SK-N-SH treated with all-trans-retinoic acid at 6 μM for 48 hours (cell line): Measurements from ENCODE around the gene RGL1.

Source experiments
- ATAC-seq: fragments of 200-7000 bp; cut with Tn5 transposase; 3 replicates; pipeline ENCODE4 v1.9.1; 2020; ENCODE audit warnings: mild to moderate bottlenecking, moderate library complexity
- ARNTL ChIP-seq: fragments of 450-650 bp; formaldehyde crosslinking; IDR thresholded peaks from 2 replicates; pipeline ENCODE4 v1.5.0; 2020; ENCODE audit warnings: low read depth, mild to moderate bottlenecking, moderate library complexity, borderline replicate concordance
- BACH2 ChIP-seq: fragments of 250-450 bp; sonication (Bioruptor Pico); IDR thresholded peaks from 2 replicates; pipeline ENCODE4 v1.9.0; 2021; ENCODE audit warnings: mild to moderate bottlenecking, borderline replicate concordance
- CSDC2 ChIP-seq: fragments of 250-450 bp; sonication (Bioruptor Pico); IDR thresholded peaks from 2 replicates; pipeline ENCODE4 v1.5.0; 2020; ENCODE audit warnings: mild to moderate bottlenecking, moderate library complexity
- CSRNP3 ChIP-seq: fragments of 250-450 bp; sonication (Bioruptor Pico); IDR thresholded peaks from 2 replicates; pipeline ENCODE4 v1.5.1; 2021; ENCODE audit warnings: mild to moderate bottlenecking, moderate library complexity
- ESRRG ChIP-seq: fragments of 250-450 bp; sonication (Bioruptor Pico); IDR thresholded peaks from 2 replicates; pipeline ENCODE4 v1.6.1; 2021; ENCODE audit warnings: mild to moderate bottlenecking
- GLIS3 ChIP-seq: fragments of 250-450 bp; sonication (Bioruptor Pico); IDR thresholded peaks from 2 replicates; pipeline ENCODE4 v1.5.0; 2020; ENCODE audit warnings: mild to moderate bottlenecking, moderate library complexity
- ISL1 ChIP-seq: fragments of 250-450 bp; sonication (Bioruptor Pico); IDR thresholded peaks from 2 replicates; pipeline ENCODE4 v2.1.2; 2022; ENCODE audit warnings: mild to moderate bottlenecking, moderate library complexity
- OSR1 ChIP-seq: fragments of 250-450 bp; sonication (Bioruptor Pico); IDR thresholded peaks from 2 replicates; pipeline ENCODE4 v1.8.0; 2022; ENCODE audit warnings: moderate library complexity, mild to moderate bottlenecking, inconsistent platforms
- PPARA ChIP-seq: fragments of 250-450 bp; sonication (Bioruptor Pico); IDR thresholded peaks from 2 replicates; pipeline ENCODE4 v1.5.0; 2020; ENCODE audit warnings: mild to moderate bottlenecking, borderline replicate concordance
- TCF4 ChIP-seq: fragments of 250-450 bp; sonication (Bioruptor Pico); IDR thresholded peaks from 2 replicates; pipeline ENCODE4 v1.8.0; 2021; ENCODE audit warnings: mild to moderate bottlenecking, moderate library complexity, borderline replicate concordance
- ZC3H10 ChIP-seq: fragments of 250-450 bp; sonication (Bioruptor Pico); IDR thresholded peaks from 2 replicates; pipeline ENCODE4 v1.5.1; 2021; ENCODE audit warnings: mild to moderate bottlenecking, moderate library complexity
- ZFP3 ChIP-seq: fragments of 250-450 bp; sonication (Bioruptor Pico); IDR thresholded peaks from 2 replicates; pipeline ENCODE4 v1.5.0; 2020; ENCODE audit warnings: mild to moderate bottlenecking, moderate library complexity
- ZFP30 ChIP-seq: fragments of 450-650 bp; formaldehyde crosslinking; IDR thresholded peaks from 2 replicates; pipeline ENCODE4 v1.5.0; 2022; ENCODE audit warnings: mild to moderate bottlenecking, moderate library complexity
- ZNF70 ChIP-seq: fragments of 450-650 bp; formaldehyde crosslinking; IDR thresholded peaks from 2 replicates; pipeline ENCODE4 v1.5.0; 2020; ENCODE audit warnings: mild to moderate bottlenecking, moderate library complexity
- ZNF8 ChIP-seq: fragments of 450-650 bp; formaldehyde crosslinking; IDR thresholded peaks from 2 replicates; pipeline ENCODE4 v1.5.0; 2020; ENCODE audit warnings: mild to moderate bottlenecking, moderate library complexity
- TF ChIP-seq, protein P1 (sequence below): fragments of 250-450 bp; sonication (Bioruptor Pico); IDR thresholded peaks from 2 replicates; pipeline ENCODE4 v1.5.1; 2020; ENCODE audit warnings: low read depth, mild to moderate bottlenecking, moderate library complexity
- TF ChIP-seq, protein P2 (sequence below): fragments of 250-450 bp; sonication (Bioruptor Pico); IDR thresholded peaks from 2 replicates; pipeline ENCODE4 v1.5.0; 2020; ENCODE audit warnings: mild to moderate bottlenecking, moderate library complexity
- TF ChIP-seq, protein P3 (sequence below): fragments of 250-450 bp; sonication (Bioruptor Pico); IDR thresholded peaks from 2 replicates; pipeline ENCODE4 v1.8.0; 2020; ENCODE audit warnings: mild to moderate bottlenecking, moderate library complexity, borderline replicate concordance
- TF ChIP-seq, protein P4 (sequence below): fragments of 250-450 bp; sonication (Bioruptor Pico); IDR thresholded peaks from 2 replicates; pipeline ENCODE4 v1.8.0; 2021; ENCODE audit warnings: low read depth, mild to moderate bottlenecking, moderate library complexity, borderline replicate concordance

The RGL1 gene

DNA sequence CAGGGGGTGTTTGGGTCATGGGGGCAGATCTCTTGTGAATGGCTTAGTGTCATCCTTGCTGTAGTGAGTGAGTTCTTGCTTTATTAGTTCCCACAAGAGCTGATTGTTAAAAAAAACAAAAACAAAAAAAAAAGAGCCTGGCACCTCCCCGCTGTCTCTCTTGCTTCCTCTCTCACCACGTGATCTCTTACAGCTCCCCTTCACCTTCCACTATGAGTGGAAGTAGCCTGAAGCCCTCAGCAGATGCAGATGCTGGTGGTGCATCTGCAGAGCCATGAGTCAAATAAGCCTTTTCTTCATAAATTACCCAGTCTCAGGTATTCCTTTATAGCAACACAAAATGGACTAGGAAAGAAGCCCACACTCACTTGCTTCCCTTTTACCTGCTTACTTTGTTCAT is 17.2 kb upstream of the RGL1 start:
- TF ChIP-seq TCF4 (CRISPR knock-in tag): no peak
- TF ChIP-seq BACH2 (CRISPR knock-in tag): no peak
- TF ChIP-seq ZFP3 (CRISPR knock-in tag): no peak
- TF ChIP-seq ESRRG (CRISPR knock-in tag): no peak
- TF ChIP-seq ZC3H10: no peak
- TF ChIP-seq, protein P1, sequence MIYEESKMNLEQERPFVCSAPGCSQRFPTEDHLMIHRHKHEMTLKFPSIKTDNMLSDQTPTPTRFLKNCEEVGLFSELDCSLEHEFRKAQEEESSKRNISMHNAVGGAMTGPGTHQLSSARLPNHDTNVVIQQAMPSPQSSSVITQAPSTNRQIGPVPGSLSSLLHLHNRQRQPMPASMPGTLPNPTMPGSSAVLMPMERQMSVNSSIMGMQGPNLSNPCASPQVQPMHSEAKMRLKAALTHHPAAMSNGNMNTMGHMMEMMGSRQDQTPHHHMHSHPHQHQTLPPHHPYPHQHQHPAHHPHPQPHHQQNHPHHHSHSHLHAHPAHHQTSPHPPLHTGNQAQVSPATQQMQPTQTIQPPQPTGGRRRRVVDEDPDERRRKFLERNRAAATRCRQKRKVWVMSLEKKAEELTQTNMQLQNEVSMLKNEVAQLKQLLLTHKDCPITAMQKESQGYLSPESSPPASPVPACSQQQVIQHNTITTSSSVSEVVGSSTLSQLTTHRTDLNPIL (CRISPR knock-in tag): no peak
- TF ChIP-seq ARNTL (CRISPR knock-in tag): no peak
- TF ChIP-seq, protein P2, sequence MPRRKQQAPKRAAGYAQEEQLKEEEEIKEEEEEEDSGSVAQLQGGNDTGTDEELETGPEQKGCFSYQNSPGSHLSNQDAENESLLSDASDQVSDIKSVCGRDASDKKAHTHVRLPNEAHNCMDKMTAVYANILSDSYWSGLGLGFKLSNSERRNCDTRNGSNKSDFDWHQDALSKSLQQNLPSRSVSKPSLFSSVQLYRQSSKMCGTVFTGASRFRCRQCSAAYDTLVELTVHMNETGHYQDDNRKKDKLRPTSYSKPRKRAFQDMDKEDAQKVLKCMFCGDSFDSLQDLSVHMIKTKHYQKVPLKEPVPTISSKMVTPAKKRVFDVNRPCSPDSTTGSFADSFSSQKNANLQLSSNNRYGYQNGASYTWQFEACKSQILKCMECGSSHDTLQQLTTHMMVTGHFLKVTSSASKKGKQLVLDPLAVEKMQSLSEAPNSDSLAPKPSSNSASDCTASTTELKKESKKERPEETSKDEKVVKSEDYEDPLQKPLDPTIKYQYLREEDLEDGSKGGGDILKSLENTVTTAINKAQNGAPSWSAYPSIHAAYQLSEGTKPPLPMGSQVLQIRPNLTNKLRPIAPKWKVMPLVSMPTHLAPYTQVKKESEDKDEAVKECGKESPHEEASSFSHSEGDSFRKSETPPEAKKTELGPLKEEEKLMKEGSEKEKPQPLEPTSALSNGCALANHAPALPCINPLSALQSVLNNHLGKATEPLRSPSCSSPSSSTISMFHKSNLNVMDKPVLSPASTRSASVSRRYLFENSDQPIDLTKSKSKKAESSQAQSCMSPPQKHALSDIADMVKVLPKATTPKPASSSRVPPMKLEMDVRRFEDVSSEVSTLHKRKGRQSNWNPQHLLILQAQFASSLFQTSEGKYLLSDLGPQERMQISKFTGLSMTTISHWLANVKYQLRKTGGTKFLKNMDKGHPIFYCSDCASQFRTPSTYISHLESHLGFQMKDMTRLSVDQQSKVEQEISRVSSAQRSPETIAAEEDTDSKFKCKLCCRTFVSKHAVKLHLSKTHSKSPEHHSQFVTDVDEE (CRISPR knock-in tag): no peak
- no peak for TF ChIP-seq GLIS3 (CRISPR knock-in tag)
- TF ChIP-seq ISL1 (CRISPR knock-in tag): no peak
- TF ChIP-seq, protein P3, sequence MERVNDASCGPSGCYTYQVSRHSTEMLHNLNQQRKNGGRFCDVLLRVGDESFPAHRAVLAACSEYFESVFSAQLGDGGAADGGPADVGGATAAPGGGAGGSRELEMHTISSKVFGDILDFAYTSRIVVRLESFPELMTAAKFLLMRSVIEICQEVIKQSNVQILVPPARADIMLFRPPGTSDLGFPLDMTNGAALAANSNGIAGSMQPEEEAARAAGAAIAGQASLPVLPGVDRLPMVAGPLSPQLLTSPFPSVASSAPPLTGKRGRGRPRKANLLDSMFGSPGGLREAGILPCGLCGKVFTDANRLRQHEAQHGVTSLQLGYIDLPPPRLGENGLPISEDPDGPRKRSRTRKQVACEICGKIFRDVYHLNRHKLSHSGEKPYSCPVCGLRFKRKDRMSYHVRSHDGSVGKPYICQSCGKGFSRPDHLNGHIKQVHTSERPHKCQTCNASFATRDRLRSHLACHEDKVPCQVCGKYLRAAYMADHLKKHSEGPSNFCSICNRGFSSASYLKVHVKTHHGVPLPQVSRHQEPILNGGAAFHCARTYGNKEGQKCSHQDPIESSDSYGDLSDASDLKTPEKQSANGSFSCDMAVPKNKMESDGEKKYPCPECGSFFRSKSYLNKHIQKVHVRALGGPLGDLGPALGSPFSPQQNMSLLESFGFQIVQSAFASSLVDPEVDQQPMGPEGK (CRISPR knock-in tag): no peak
- TF ChIP-seq, all 23 proteins: peak for 0
- no peak for ATAC-seq

- no peak for ATAC-seq
- TF ChIP-seq ARNTL (CRISPR knock-in tag) (no peak), ZNF70 (CRISPR knock-in tag) (no peak), PPARA (CRISPR knock-in tag) (no peak), ISL1 (CRISPR knock-in tag) (no peak), ZC3H10 (no peak), CSDC2 (CRISPR knock-in tag) (no peak), OSR1 (CRISPR knock-in tag) (no peak), ZFP30 (CRISPR knock-in tag) (no peak)
- TF ChIP-seq, protein P4, sequence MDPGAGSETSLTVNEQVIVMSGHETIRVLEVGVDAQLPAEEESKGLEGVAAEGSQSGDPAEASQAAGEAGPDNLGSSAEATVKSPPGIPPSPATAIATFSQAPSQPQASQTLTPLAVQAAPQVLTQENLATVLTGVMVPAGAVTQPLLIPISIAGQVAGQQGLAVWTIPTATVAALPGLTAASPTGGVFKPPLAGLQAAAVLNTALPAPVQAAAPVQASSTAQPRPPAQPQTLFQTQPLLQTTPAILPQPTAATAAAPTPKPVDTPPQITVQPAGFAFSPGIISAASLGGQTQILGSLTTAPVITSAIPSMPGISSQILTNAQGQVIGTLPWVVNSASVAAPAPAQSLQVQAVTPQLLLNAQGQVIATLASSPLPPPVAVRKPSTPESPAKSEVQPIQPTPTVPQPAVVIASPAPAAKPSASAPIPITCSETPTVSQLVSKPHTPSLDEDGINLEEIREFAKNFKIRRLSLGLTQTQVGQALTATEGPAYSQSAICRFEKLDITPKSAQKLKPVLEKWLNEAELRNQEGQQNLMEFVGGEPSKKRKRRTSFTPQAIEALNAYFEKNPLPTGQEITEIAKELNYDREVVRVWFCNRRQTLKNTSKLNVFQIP: no peak
Measured at GRCh38 chr1:183791319-183791718, 13.6 kb upstream of the RGL1 start.

DNA sequence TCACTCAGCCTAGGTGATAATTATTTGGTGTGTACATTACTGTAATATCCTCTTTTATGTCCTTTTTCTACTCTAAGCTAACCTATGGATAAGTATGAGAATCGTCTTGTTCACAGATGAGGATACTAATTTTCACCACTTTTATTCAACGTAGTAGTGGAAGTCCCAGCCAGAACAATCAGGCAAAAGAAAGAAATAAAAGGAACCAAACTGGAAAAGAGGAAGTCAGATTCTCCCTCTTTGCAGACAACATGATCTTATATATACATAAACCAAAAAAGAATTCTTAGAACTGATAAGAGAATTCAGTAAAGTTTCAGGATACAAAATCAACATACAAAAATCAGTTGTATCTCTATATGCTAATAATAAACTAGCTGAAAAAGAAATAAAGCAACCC is 12.6 kb upstream of the RGL1 start:
- no peak for ATAC-seq
- no peak for TF ChIP-seq CSRNP3 (CRISPR knock-in tag)

DNA sequence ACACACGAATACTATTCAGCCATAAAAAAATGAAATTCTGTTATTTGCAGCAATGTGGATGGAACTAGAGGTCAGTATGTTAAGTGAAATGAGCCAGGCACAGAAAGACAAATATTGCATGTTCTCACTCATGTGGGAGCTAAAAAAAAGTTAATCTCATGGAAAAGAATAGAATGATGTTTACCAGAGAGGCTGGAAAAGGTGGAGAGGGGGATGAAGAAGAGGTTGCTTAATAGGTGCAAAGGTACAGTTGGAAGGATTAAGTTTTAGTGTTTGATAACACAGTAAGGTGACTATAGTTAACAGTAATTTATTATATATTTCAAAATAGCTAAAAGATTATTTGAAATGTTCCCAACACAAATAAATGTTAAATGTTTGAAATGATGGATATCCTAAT is 10.8 kb upstream of the RGL1 start:
- TF ChIP-seq BACH2 (CRISPR knock-in tag) (no peak), ISL1 (CRISPR knock-in tag) (no peak), ZC3H10 (no peak), TCF4 (CRISPR knock-in tag) (no peak), CSRNP3 (CRISPR knock-in tag) (no peak), ARNTL (CRISPR knock-in tag) (no peak), ESRRG (CRISPR knock-in tag) (no peak), ZNF8 (CRISPR knock-in tag) (no peak), PPARA (CRISPR knock-in tag) (no peak)
- TF ChIP-seq, protein P4: no peak
- TF ChIP-seq, protein P2 (CRISPR knock-in tag): no peak
- ATAC-seq: no peak
